ENCODE results near the gene LARP6. TPM values are rescaled to one million over a fixed set of nuclear protein-coding genes. Genes with fewer than 3 reads are reported as not detected.

LARP6 gene
- total and polyA plus RNA-seq, 2 donors (not counting 1 experiment from before 2014, with no cell fraction given), result not detected

- DNase-seq, result no peak
- Histone ChIP-seq H4K20me1 (ENCODE audit: control insufficient read depth, insufficient read depth, low read length, poor library complexity, severe bottlenecking) (no peaks in the 10 kb centered on the region), H3K36me3 (replicated peaks in 1 of 2; ENCODE audit: control extremely low read depth in 1 of 2, control insufficient read depth in 1 of 2, extremely low read depth in 1 of 2, insufficient read depth in 2 of 2, low read length in 1 of 2) (no peaks in the 10 kb centered on the region), H3K9ac (ENCODE audit: low read length) (no peak overlapping the region), H3K4me3 (ENCODE audit: control extremely low read depth in 1 of 5, extremely low read depth in 1 of 5, insufficient read depth in 1 of 5, low read depth in 2 of 5, low read length in 4 of 5) (no peak overlapping the region), H3K4me2 (replicated peaks; ENCODE audit: low read depth, low read length, poor library complexity, severe bottlenecking) (no peak overlapping the region), H3K79me2 (ENCODE audit: control insufficient read depth, insufficient read depth, low read length) (no peaks in the 10 kb centered on the region), H3K27ac (ENCODE audit: low read length in 2 of 2) (no peak overlapping the region), H3K27me3 (replicated peaks in 1 of 4; ENCODE audit: control extremely low read depth in 1 of 4, control insufficient read depth in 3 of 4, insufficient read depth in 4 of 4, low read length in 3 of 4) (peaks cover 0 to 3% (median 1%) of the 10 kb centered on the region in 4 experiments), H2AFZ (ENCODE audit: insufficient read depth, low read depth, low read length, poor library complexity, severe bottlenecking) (no peak overlapping the region), H3K9me3 (ENCODE audit: control extremely low read depth in 1 of 3, control insufficient read depth in 2 of 3, insufficient read depth in 1 of 3, low read length in 2 of 3) (peaks cover 0 to 3% (median 2%) of the 10 kb centered on the region in 3 donors), H3K4me1 (ENCODE audit: control insufficient read depth in 2 of 2, insufficient read depth in 2 of 2, low read length in 2 of 2) (no peaks in the 10 kb centered on the region)
- intact Hi-C loops (cut with micrococcal nuclease), result no loop called here
- Mint-ChIP-seq H3K4me3 (no peak overlapping the region), H3K9me3 (ENCODE audit: insufficient read depth) (no peaks in the 10 kb centered on the region), H3K27me3 (peaks cover 12% of the 10 kb centered on the region), H3K4me1 (no peaks in the 10 kb centered on the region), H3K27ac (no peak overlapping the region)
- TF ChIP-seq EZH2 (IDR thresholded peaks at IDR 0.05; ENCODE audit: borderline replicate concordance, insufficient read depth, low read depth, low read length, poor library complexity, severe bottlenecking), result no peak
- TF ChIP-seq CTCF (IDR thresholded peaks at IDR 0.05), result no peak
- CTCF ChIA-PET, result interaction anchor here (1.1 kb wide), 1 partner anchor 147 kb away, joined by 3 read pairs; no protein-coding TSS in a partner anchor
- ATAC-seq (ENCODE audit: low read depth), result no peak
- POLR2A ChIA-PET, result no interaction called here
Observed at GRCh38 chr15:70870051-70870450, 16.1 kb upstream of the LARP6 start.

- intact Hi-C loops (cut with micrococcal nuclease), result no loop called here
- ChIA-PET POLR2A (no interaction called here), CTCF (interaction anchor here (1.1 kb wide), 1 partner anchor 147 kb away, joined by 3 read pairs; no protein-coding TSS in a partner anchor)
- H3K9me3 ChIP-seq (ENCODE audit: control extremely low read depth in 1 of 3, control insufficient read depth in 2 of 3, insufficient read depth in 1 of 3, low read length in 2 of 3), result peaks cover 0 to 3% (median 2%) of the 10 kb centered on the region in 3 donors
- 80% methylated on average over 1 of the region's 3 CpGs for WGBS (ENCODE audit: insufficient coverage)
- Mint-ChIP-seq H3K27ac (no peak overlapping the region), H3K4me1 (no peaks in the 10 kb centered on the region), H3K4me3 (no peak overlapping the region), H3K9me3 (ENCODE audit: insufficient read depth) (no peaks in the 10 kb centered on the region), H3K27me3 (peaks cover 10% of the 10 kb centered on the region)
- no peaks in the 10 kb centered on the region for H3K79me2 ChIP-seq (ENCODE audit: control insufficient read depth, insufficient read depth, low read length)
- DNase-seq, result no peak
- no peak overlapping the region for H3K9ac ChIP-seq (ENCODE audit: low read length)
- ATAC-seq (ENCODE audit: low read depth), result no peak
- H3K27ac ChIP-seq (ENCODE audit: low read length in 2 of 2), result no peak overlapping the region
- no peaks in the 10 kb centered on the region for H4K20me1 ChIP-seq (ENCODE audit: control insufficient read depth, insufficient read depth, low read length, poor library complexity, severe bottlenecking)
- H3K27me3 ChIP-seq (replicated peaks in 1 of 4; ENCODE audit: control extremely low read depth in 1 of 4, control insufficient read depth in 3 of 4, insufficient read depth in 4 of 4, low read length in 3 of 4), result peaks cover 0 to 3% (median 1%) of the 10 kb centered on the region in 4 experiments
- H2AFZ ChIP-seq (ENCODE audit: insufficient read depth, low read depth, low read length, poor library complexity, severe bottlenecking), result no peak overlapping the region
- no peak overlapping the region for H3K4me3 ChIP-seq (ENCODE audit: control extremely low read depth in 1 of 5, extremely low read depth in 1 of 5, insufficient read depth in 1 of 5, low read depth in 2 of 5, low read length in 4 of 5)
- H3K4me1 ChIP-seq (ENCODE audit: control insufficient read depth in 2 of 2, insufficient read depth in 2 of 2, low read length in 2 of 2), result no peaks in the 10 kb centered on the region
- H3K4me2 ChIP-seq (replicated peaks; ENCODE audit: low read depth, low read length, poor library complexity, severe bottlenecking), result no peak overlapping the region
- TF ChIP-seq CTCF (IDR thresholded peaks at IDR 0.05) (no peak), EZH2 (IDR thresholded peaks at IDR 0.05; ENCODE audit: borderline replicate concordance, insufficient read depth, low read depth, low read length, poor library complexity, severe bottlenecking) (no peak)
- no peaks in the 10 kb centered on the region for H3K36me3 ChIP-seq (replicated peaks in 1 of 2; ENCODE audit: control extremely low read depth in 1 of 2, control insufficient read depth in 1 of 2, extremely low read depth in 1 of 2, insufficient read depth in 2 of 2, low read length in 1 of 2)
Observed at GRCh38 chr15:70869346-70869745, 15.4 kb upstream of the LARP6 start.
